RPMI7951 (cell line): ENCODE results near the gene CLEC7A. TPM values are rescaled to one million over a fixed set of nuclear protein-coding genes. Genes with fewer than 3 reads are reported as not detected.

ENCODE experiments used
- DNase-seq: peaks from one replicate; pipeline ENCODE4 v3.0.0-alpha.2; 2012; ENCODE audit warnings: low read depth
- total RNA-seq: library from RNA; depleted of rRNA; stranded (reverse); fragments of >200 nt; shearing (Covaris generic); gene quantifications from 2 replicates; pipeline ENCODE4 v1.2.3, GENCODE V29; 2014; rRNA removed

The CLEC7A gene
- total RNA-seq, 1 experiment from 2014 or later: not detected

- DNase-seq: no peak
Observed at GRCh38 chr12:10095971-10096370, 34.0 kb downstream of the CLEC7A start.

DNA sequence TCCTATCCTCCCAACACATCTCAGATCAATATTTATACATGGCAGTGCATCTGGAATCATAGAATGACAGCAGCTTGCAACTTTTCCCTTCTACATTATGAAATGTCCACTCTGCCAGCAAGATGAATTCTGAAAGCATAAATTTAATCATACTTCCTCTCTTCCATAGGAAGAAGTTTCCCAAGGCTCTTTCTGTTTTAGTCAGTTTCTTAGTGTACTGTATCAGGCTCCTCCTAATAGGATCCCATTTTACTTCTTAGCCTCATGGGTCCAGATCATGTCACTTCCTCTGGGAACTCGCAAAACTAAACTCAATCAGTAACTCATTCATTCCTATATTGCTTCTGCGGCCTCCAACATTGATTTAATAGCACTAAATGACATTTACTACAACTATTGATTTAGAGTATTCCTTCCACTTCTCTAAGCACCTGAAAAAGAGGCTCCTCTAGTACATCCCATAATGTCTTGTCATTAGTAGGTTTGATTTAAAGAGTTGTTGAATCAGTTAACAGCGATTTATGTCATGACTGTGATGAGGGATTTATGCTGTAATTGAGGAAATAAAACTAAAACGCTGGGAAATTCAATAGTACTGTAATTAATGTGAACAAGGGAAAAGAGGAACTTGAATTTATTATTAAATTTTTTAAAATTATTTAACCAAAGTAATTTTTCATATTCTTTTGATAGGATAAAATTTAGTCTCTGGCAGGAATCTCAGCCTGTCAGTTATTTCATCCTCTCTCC is 35.2 kb downstream of the CLEC7A start:
- no peak for DNase-seq

DNA sequence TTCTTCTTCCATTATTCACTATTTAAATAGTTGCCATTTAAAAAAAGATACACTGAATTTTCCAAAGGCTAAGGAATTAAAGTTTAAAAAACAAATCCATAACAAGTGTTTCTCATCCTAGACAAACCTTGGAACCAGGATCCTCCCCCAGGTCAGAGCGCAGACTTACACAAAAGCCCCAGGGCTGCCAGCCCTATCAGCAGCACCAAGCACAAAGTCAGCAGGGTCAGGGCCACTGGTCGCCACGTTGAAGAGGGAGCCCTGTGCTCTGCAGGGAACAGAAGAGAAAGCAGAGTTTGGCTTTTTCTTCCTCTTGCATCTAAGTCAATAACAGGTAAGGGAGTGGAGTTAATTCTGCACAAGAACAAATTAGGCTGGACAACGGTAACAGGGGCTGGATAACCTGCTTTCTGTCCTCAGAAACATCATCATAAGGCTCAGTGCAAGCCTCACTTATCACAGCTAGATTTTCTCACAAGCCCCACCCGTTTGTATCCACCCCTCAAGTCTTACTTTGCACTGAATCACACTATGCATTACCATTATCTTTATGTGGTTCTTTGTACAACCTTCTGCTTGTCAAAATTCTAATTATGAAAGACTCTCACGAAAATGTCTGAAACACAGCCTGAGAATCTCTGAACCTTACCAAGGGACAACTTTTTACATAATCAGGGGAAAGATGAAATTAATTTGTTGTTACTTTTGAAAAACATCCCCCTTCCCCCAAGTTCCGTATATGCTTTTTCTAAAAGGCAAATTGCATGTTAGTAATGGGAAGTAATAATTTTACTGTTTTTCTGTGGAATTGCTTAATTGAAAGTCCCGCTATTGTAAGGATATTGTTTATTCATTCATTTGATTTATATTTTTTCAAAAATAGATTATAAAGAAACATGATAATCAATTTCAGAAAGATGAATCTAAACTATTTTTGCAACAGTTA is 40.8 kb downstream of the CLEC7A start:
- no peak for DNase-seq

DNA sequence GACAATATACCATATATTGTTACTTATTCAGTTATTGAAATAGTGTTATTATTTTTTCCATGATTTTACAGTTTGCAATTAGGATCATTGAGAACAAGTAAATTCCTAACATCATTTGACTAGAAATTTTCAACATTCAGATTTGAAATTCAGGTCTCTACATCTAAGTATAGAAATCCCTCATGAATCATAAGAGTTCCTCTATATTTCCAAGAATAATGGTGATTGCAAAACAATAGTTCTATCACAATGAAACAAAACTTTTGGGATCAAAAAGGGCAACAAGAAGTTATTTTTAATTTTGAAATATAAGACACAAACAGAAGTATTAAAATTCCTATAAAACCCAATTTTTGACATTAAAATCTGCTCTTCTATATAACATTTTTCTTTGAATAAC is 42.0 kb downstream of the CLEC7A start:
- DNase-seq: no peak

GRCh38 chr12:10086387-10086786 is 43.6 kb downstream of the CLEC7A start:
- DNase-seq: no peak

- no peak for DNase-seq
Observed at GRCh38 chr12:10084733-10085132, 45.3 kb downstream of the CLEC7A start.

GRCh38 chr12:10082117-10082874 is 47.7 kb downstream of the CLEC7A start:
- DNase-seq: no peak

- no peak for DNase-seq
Observed at GRCh38 chr12:10075451-10075850, 54.5 kb downstream of the CLEC7A start.

GRCh38 chr12:10073261-10073660 is 56.7 kb downstream of the CLEC7A start:
- no peak for DNase-seq

DNA sequence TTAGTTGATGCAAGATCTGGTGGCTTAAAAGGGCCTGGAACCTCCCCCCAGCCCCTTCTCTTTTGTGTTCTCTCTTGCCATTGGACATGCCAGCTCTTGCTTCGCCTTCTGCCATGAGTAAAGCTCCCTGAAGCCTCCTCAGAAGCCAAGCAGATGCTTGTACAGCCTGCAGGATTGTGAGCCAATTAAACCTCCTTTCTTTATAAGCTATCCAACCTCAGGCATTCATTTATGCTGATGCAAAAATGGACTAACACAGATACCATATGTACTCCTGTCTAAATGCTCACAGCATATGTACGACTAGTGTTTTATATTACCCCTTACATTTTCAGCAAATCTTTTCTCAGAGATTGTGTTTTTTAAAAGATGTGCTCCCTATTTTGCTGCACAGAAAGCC is 57.9 kb downstream of the CLEC7A start:
- DNase-seq: no peak

GRCh38 chr12:10070380-10070779 is 59.6 kb downstream of the CLEC7A start:
- DNase-seq: no peak

- DNase-seq: no peak
Observed at GRCh38 chr12:10069976-10070375, 60.0 kb downstream of the CLEC7A start.

DNA sequence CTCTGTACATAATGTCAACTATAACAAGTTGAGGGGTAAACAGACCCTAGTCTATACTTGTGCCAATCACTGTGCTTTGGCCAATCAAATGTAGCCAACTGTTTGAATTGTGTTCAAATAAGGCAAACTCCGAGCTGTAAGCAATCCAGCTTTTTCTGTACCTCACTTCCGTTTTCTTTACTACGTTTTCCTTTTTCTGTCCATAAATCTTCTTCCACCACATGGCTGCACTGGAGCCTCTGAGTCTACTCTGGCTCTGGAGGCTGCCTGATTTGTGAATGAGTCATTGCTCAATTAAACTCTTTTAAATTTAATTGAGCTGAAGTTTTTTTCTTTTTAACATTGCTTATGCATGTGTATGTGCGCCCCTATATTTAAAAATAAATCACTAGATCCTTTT is 60.9 kb downstream of the CLEC7A start:
- peak; percentile 39 for DNase-seq

- no peak for DNase-seq
Observed at GRCh38 chr12:10068644-10069043, 61.4 kb downstream of the CLEC7A start.

- DNase-seq: peak; percentile 3
Observed at GRCh38 chr12:10067942-10068341, 62.1 kb downstream of the CLEC7A start.

DNA sequence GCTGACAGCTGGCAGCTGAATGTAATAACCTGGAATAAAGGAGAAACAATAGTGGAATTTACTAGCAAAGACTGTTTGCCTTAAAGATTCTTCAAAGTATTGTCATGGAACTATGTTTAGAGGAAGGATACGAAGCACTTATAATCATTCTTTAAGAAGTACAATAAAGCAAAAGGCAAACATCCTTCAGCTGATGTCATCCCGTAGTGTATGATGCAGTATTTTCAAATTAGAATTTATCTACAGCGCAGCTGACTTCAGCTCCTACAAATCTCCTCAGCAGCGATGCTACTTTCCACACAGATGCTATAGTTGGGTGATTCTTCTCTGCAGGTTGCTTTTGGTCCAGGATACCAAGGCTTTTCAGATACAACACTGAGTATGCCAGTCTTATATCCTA is 62.7 kb downstream of the CLEC7A start:
- DNase-seq: no peak

Other genes with a start within 250 kb of the CLEC7A start
- not detected in 2 replicates for gene KLRF2, start 248.7 kb downstream of the CLEC7A start, total RNA-seq
- not detected in 2 replicates for gene CLEC2A, start 197.8 kb downstream of the CLEC7A start, total RNA-seq
- not detected in 2 replicates for gene CLEC12A, start 158.8 kb downstream of the CLEC7A start, total RNA-seq
- not detected in 2 replicates for gene CLEC1B, start 131.1 kb downstream of the CLEC7A start, total RNA-seq
- gene CLEC12B, start 119.6 kb downstream of the CLEC7A start, total RNA-seq: not detected in 2 replicates
- gene CLEC9A, start 99.5 kb downstream of the CLEC7A start, total RNA-seq: not detected in 2 replicates
- gene CLEC1A, start 31.2 kb downstream of the CLEC7A start, total RNA-seq: 0.12 TPM in 1 of 2 replicates, not detected in the other
- not detected in 2 replicates for gene OLR1, start 41.9 kb upstream of the CLEC7A start, total RNA-seq
- not detected in 2 replicates for gene TMEM52B, start 48.8 kb upstream of the CLEC7A start, total RNA-seq
- 14.3 and 20.7 TPM in 2 replicates for gene GABARAPL1, start 82.7 kb upstream of the CLEC7A start, total RNA-seq
- gene KLRD1, start 177.7 kb upstream of the CLEC7A start, total RNA-seq: under 0.01 TPM in 1 of 2 replicates, not detected in the other